ENCODE data around the gene KRTAP5-6.
"Not testable (repeated sequence)": the region's sequence is repeated elsewhere in the genome, so short reads cannot be mapped to it uniquely, and the experiment has no call there.

The KRTAP5-6 gene

GRCh38 chr11:1679881-1680280 is 17.1 kb upstream of the KRTAP5-6 start:
- TF ChIP-seq, protein P1, sequence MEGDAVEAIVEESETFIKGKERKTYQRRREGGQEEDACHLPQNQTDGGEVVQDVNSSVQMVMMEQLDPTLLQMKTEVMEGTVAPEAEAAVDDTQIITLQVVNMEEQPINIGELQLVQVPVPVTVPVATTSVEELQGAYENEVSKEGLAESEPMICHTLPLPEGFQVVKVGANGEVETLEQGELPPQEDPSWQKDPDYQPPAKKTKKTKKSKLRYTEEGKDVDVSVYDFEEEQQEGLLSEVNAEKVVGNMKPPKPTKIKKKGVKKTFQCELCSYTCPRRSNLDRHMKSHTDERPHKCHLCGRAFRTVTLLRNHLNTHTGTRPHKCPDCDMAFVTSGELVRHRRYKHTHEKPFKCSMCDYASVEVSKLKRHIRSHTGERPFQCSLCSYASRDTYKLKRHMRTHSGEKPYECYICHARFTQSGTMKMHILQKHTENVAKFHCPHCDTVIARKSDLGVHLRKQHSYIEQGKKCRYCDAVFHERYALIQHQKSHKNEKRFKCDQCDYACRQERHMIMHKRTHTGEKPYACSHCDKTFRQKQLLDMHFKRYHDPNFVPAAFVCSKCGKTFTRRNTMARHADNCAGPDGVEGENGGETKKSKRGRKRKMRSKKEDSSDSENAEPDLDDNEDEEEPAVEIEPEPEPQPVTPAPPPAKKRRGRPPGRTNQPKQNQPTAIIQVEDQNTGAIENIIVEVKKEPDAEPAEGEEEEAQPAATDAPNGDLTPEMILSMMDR (conservative IDR thresholded peaks at IDR 0.05; ENCODE audit: control insufficient read depth, insufficient read depth, low read depth, low read length): no peak
- DNase-seq (ENCODE audit: low read depth): no peak
- H3K4me3 ChIP-seq (ENCODE audit: control insufficient read depth, low read depth, low read length): no peak overlapping the region

GRCh38 chr11:1682225-1682905 is 14.6 kb upstream of the KRTAP5-6 start:
- no peak overlapping the region for H3K4me3 ChIP-seq (ENCODE audit: control insufficient read depth, low read depth, low read length)
- no peak for DNase-seq (ENCODE audit: low read depth)
- TF ChIP-seq, protein P1 (conservative IDR thresholded peaks at IDR 0.05; ENCODE audit: control insufficient read depth, insufficient read depth, low read depth, low read length): no peak

GRCh38 chr11:1683216-1683615 is 13.8 kb upstream of the KRTAP5-6 start:
- not testable (repeated sequence) for H3K4me3 ChIP-seq (ENCODE audit: control insufficient read depth, low read depth, low read length); DNase-seq (ENCODE audit: low read depth)

DNA sequence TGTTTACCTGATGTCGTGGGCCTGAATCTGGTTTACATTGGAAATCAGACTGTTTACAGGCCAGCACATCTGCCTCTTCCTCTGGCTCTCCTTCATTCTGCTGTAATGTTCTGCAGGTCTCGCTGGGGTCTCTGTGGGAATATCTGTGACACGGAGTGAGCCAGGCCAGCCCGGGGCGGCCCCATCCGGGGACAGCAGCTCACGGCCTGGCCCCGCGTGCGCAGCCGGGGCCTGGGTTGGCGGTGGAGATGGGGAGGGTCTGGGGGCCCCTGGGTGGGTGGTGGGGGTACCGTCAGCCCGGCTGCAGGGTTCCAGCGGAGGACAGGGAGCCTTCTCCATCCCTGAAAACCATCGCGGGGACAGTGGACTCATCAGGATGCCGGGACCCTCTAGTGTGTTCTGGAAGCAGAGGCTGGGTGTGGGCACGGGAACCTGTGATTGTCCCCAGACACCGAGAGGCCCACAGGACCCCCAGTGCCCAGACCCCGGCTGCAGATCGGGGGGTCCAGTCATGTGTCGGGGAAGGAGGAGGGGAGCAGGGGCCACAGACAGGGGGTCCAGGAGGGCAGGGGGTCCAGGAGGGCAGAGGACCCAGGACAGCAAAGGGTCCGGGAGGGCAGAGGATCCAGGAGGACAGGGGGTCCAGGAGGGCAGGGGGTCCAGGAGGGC is 13.0 kb upstream of the KRTAP5-6 start:
- not testable (repeated sequence) for DNase-seq (ENCODE audit: low read depth); H3K4me3 ChIP-seq (ENCODE audit: control insufficient read depth, low read depth, low read length)

DNA sequence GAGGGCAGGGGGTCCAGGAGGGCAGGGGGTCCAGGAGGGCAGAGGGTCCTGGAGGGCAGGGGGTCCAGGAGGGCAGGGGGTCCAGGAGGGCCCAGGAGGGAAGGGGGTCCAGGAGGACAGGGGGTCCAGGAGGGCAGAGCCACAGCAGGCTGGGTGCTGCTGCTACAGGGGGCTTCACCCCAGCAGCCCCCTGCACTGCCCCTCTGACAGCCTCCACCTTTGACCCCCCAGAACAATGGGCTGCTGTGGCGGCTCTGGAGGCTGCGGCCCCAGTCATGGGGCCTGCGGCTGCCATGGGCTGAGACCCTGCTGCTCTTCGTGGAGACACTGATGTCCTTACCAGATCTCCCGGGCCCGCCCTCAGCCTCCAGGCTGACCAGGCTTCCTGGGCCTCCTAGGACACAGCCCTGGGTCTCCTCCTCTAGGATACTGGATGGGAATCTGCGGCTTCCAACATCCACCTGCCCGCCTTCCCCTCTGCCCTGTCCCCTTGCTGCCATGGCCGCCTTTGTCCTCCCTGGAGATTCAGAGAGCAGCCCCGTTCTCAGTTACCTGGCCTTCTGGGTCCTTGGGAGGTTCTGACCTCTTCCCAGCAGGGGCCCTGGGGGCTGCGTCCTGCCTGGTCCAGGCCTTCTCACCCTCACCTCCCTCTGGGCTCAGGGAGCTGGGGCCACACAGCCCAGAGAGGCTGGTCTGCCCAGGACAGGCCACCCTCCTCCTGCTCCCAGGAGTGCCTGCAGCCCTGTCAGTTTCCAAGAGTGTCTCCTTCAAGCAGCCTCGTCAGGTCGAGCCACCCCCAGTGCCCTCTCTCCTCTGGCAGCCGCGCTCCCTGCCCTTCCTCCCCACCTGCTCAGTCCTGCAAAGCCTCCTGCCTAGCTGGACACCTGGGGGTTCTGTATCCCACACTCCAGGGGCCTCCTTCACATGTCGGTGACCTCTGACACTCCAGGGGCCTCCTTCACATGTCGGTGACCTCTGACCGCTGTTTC is 11.8 kb upstream of the KRTAP5-6 start:
- H3K4me3 ChIP-seq (ENCODE audit: control insufficient read depth, low read depth, low read length); DNase-seq (ENCODE audit: low read depth): not testable (repeated sequence)

GRCh38 chr11:1686220-1686619 is 10.8 kb upstream of the KRTAP5-6 start:
- H3K4me3 ChIP-seq (ENCODE audit: control insufficient read depth, low read depth, low read length); DNase-seq (ENCODE audit: low read depth): not testable (repeated sequence)

DNA sequence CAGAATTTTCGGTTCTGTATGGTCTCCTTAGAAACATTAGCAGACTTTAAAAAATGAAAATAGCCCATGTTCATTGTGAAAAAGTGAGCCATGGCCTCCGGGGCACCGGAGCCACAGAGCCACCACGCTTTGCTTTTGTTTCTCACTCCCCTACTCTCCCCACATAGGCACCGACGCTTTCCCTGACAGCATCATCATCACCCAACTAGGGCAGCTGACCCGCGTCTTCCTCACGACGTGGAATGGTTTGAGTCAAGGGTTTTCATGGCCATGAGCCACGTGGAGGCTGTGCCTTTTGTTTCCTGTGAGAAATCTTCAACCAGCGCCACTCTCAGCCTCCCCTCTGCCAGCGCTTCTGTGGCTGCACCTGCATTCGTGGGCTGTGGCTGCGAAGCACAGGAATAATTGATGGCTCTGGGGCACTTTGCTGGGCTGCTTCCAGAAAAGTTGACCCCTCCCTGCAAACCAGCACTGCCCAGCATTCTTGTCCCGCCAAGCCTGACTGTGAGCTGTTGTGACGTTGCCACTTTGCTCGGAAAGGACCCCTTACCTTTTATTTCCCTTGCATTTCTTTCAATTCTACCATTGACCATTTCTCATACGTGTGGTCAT is 8.6 kb upstream of the KRTAP5-6 start:
- H3K4me3 ChIP-seq (ENCODE audit: control insufficient read depth, low read depth, low read length); DNase-seq (ENCODE audit: low read depth): not testable (repeated sequence)

GRCh38 chr11:1689250-1690166 is 7.5 kb upstream of the KRTAP5-6 start:
- not testable (repeated sequence) for DNase-seq (ENCODE audit: low read depth); H3K4me3 ChIP-seq (ENCODE audit: control insufficient read depth, low read depth, low read length)

- H3K4me3 ChIP-seq (ENCODE audit: control insufficient read depth, low read depth, low read length): no peak overlapping the region
- TF ChIP-seq, protein P1 (conservative IDR thresholded peaks at IDR 0.05; ENCODE audit: control insufficient read depth, insufficient read depth, low read depth, low read length): no peak
- no peak for DNase-seq (ENCODE audit: low read depth)
Measured at GRCh38 chr11:1690167-1691025, 6.6 kb upstream of the KRTAP5-6 start.
